ENCODE results near the gene FIBP. TPM values are rescaled to one million over a fixed set of nuclear protein-coding genes. Genes with fewer than 3 reads are reported as not detected.
A peak's percentile ranks its signal among the peaks of the same experiment; 100 is the strongest.

The FIBP gene
- total RNA-seq, 3 donors from 2014 or later, result 72.8 to 86.1 (median 83.9) TPM

DNA sequence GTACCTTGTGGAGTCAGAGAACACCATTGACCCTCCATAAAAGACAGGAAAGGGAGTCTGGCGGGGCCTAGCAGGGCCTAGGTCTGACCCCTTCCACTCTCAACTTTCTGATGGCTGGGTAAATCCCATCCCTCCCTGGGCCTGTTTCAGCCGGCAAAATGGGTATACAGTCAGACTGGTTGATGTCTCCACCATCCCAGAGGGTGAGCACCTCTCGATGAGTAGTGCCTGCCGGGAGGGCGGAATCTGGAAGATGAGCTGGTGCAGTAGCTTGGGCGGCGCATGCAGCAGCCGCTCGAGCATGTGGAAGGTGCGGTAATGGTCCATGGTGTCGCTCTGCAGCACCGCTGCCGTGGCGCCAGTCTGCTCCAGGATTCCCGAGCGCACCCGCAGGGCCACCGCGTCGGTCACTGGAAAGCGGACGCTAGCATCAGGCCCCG is 528 bp downstream of the FIBP start:
- DNase-seq (no peak), ATAC-seq (no peak)
- Mint-ChIP-seq H3K4me3 (peak overlapping the region; percentile 96), H3K27me3 (ENCODE audit: low read depth) (no peaks in the 10 kb centered on the region), H3K4me1 (ENCODE audit: low read depth) (peaks cover 45% of the 10 kb centered on the region), H3K36me3 (ENCODE audit: insufficient read depth) (peaks cover 20% of the 10 kb centered on the region), H3K9me3 (no peaks in the 10 kb centered on the region)

DNA sequence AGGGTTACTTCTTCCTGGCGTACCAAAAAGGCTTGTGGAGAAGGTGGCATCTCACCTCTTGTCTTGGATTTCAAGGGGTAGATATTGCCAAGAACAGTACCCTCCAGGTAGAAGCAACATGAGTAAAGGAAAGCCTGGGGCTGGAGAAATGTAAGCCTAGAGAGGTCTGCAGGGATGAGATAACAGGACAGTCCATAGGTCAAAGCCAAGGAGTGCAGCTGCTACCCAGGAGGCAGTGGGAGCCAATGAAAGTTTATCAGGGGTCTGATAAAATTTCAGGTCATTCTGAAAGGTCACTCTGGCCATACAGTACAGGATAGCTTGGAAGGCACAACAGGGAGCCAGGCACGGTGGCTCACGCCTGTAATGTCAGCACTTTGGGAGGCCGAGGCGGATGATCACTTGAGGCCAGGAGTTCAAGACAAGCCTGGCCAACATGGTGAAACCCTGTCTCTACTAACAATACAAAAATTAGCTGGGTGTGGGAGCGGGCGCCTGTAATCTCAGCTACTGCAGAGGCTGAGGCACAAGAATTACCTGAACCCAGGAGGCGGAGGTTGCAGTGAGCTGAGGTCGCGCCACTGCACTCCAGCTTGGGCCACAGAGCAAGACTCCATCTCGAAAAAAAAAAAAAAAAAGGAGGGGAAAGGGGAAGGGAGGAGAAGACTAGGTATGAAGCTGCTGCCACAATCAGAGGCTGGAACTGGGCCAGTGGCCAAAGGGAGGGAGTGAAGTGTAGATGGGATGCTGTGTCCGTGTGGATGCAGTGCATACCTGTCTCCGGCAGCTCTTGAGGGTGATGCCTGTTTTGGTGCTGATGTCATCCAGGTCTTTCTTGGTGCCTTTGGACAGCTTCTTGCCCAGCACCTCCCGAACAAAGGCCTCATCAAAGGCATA is 1.2 kb downstream of the FIBP start:
- peaks cover 15% of the 10 kb centered on the region for H3K36me3 Mint-ChIP-seq (ENCODE audit: insufficient read depth)
- no peaks in the 10 kb centered on the region for H3K27me3 Mint-ChIP-seq (ENCODE audit: low read depth)
- H3K4me1 Mint-ChIP-seq (ENCODE audit: low read depth), result peaks cover 38% of the 10 kb centered on the region
- no peaks in the 10 kb centered on the region for H3K9me3 Mint-ChIP-seq
- DNase-seq (no peak), ATAC-seq (no peak)
- H3K4me3 Mint-ChIP-seq, result peak overlapping the region; percentile 96

DNA sequence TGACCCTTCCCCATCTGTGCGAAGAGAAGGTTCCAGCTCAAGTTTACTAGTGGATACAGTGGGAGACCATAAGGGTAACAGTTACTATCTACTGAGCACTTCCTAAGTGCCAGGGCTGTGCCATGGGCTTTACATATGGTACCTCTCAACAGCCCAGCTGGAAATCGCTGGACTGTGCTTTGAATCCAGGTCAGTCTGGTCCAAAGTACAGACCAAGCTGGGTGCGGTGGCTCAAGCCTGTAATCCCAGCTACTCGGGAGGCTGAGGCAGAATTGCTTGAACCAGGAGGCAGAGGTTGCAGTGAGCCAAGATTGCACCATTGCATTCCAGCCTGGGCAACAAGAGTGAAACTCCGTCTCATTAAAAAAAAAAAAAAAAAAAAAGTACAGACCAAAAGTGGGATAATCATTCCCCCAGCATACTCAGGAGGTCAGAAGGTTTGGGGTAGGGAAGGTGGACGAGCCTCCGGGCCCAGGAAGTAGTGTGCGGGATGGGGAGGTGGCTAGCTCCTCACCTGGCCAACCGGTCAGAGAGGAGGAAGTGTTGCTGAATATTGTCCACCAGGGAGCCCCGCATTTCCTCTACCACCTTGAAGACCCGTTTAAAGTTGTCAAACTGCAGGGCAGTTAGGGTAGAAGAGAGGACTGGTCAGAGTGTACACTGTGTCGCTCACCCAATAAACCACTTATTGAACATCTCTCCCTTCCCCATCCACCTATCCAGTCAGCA is 2.3 kb downstream of the FIBP start:
- no peak for ATAC-seq
- Mint-ChIP-seq H3K4me3 (no peak overlapping the region), H3K4me1 (ENCODE audit: low read depth) (peaks cover 44% of the 10 kb centered on the region), H3K9me3 (no peaks in the 10 kb centered on the region), H3K27me3 (ENCODE audit: low read depth) (no peaks in the 10 kb centered on the region), H3K36me3 (ENCODE audit: insufficient read depth) (peaks cover 15% of the 10 kb centered on the region)
- DNase-seq, result no peak

DNA sequence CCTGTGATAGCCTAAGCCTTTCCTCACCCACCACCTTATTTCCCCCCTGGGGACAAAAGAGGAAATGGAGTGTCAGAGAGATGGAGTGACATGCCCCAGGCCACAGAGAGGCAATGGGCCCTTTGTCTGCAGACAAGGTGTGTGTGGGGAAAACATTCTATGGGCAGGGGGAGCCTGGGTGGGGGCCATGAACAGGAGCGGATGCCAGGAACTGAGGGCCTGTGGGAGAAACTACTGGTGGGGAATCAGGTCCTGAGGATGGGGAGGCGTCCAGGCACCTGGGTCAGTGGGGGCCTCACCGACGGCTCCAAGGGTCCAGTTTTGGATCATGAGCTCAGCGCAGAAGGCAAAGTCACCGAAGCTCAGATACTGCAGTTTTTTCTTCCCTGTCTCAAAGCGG is 3.0 kb downstream of the FIBP start:
- no peak overlapping the region for H3K4me3 Mint-ChIP-seq
- H3K36me3 Mint-ChIP-seq (ENCODE audit: insufficient read depth), result peaks cover 15% of the 10 kb centered on the region
- no peaks in the 10 kb centered on the region for H3K27me3 Mint-ChIP-seq (ENCODE audit: low read depth)
- no peaks in the 10 kb centered on the region for H3K9me3 Mint-ChIP-seq
- peaks cover 49% of the 10 kb centered on the region for H3K4me1 Mint-ChIP-seq (ENCODE audit: low read depth)
- no peak for ATAC-seq
- DNase-seq, result no peak

DNA sequence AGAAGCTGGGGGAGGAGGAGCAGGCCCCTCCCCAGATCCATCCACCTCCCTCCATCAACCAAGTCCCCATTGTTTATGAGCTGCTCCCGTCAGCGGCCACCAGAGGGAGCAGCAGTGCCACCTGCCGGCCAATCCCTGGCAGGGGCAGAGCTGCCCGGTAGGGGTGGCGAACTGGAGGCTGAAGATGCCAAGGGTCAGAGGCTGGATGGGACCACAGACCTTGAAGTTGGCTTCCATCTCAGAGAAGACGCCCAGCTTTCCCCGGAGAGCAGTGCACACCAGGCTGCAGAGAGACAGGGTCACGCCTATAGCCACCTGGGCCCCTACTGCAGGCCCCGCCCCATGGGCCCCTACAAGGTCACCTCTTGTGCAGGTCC is 3.6 kb downstream of the FIBP start:
- Mint-ChIP-seq H3K9me3 (no peaks in the 10 kb centered on the region), H3K36me3 (ENCODE audit: insufficient read depth) (peaks cover 15% of the 10 kb centered on the region), H3K4me3 (no peak overlapping the region), H3K27me3 (ENCODE audit: low read depth) (no peaks in the 10 kb centered on the region), H3K4me1 (ENCODE audit: low read depth) (peaks cover 49% of the 10 kb centered on the region)
- ATAC-seq, result peak; percentile 43 to 59
- DNase-seq, result peak; percentile 77

DNA sequence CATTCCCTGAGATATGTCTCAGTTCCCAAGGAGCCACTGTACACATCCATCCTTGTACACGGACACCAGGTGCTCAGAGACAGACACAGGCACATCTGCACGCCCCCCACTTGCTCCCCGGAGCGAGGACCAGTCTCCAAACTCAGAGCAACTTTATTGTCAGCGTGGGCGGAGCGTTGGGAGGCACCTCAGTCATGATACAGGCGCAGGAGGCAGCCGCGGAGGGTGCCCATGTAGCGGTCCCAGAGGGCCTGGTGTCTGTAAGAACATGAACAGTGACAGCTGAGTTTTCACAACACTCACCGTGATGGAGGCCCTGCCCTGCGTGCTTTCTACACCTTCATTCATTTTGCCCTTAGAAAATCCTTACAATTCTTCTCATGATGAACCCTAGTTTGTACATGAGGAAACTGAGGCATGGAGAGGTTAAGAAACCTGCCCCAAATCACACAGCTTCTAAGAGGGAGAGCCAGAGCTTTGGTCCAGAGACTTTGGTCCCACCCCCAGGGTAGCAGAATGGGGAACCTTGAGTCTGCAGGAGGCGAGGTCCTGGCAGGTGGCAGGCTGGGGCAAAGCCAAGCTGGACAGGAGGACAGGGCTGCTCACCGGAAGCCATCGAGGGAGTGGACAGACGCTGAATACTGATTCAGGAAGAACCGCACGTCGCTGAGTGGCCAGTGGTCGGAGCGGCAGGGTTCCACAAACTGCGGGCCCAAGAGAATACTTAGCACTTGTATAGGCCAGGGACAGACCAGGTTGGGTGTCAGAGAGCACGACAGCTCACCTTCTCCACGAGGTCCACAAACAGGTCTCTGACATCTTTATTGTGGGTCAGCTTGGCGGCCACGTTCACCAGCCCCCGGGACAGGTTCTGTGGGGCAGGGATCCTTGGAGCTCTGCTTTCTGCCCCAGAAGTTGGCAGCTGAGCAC is 4.2 kb downstream of the FIBP start:
- ATAC-seq, result no peak
- Mint-ChIP-seq H3K9me3 (no peaks in the 10 kb centered on the region), H3K4me1 (ENCODE audit: low read depth) (peaks cover 49% of the 10 kb centered on the region), H3K4me3 (no peak overlapping the region), H3K27me3 (ENCODE audit: low read depth) (no peaks in the 10 kb centered on the region), H3K36me3 (ENCODE audit: insufficient read depth) (peaks cover 15% of the 10 kb centered on the region)
- DNase-seq, result no peak

DNA sequence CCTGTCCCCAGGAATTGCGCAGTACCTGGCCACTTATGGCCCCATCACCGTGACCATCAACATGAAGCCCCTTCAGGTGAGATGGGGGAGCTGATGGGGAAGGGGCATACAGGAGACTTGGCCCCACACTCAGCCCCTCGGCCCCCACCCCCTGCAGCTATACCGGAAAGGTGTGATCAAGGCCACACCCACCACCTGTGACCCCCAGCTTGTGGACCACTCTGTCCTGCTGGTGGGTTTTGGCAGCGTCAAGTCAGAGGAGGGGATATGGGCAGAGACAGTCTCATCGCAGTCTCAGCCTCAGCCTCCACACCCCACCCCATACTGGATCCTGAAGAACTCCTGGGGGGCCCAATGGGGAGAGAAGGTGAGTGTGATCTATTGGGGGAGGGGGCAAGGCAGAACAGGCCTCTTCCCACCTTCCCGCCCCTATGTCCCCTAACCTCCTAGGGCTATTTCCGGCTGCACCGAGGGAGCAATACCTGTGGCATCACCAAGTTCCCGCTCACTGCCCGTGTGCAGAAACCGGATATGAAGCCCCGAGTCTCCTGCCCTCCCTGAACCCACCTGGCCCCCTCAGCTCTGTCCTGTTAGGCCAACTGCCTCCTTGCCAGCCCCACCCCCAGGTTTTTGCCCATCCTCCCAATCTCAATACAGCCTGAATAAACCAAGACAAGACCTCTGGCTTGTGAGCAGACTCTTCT is 5.1 kb downstream of the FIBP start:
- H3K4me1 Mint-ChIP-seq (ENCODE audit: low read depth), result peaks cover 48% of the 10 kb centered on the region
- H3K27me3 Mint-ChIP-seq (ENCODE audit: low read depth), result no peaks in the 10 kb centered on the region
- no peak overlapping the region for H3K4me3 Mint-ChIP-seq
- DNase-seq, result no peak
- H3K36me3 Mint-ChIP-seq (ENCODE audit: insufficient read depth), result peaks cover 15% of the 10 kb centered on the region
- no peaks in the 10 kb centered on the region for H3K9me3 Mint-ChIP-seq
- ATAC-seq, result no peak

DNA sequence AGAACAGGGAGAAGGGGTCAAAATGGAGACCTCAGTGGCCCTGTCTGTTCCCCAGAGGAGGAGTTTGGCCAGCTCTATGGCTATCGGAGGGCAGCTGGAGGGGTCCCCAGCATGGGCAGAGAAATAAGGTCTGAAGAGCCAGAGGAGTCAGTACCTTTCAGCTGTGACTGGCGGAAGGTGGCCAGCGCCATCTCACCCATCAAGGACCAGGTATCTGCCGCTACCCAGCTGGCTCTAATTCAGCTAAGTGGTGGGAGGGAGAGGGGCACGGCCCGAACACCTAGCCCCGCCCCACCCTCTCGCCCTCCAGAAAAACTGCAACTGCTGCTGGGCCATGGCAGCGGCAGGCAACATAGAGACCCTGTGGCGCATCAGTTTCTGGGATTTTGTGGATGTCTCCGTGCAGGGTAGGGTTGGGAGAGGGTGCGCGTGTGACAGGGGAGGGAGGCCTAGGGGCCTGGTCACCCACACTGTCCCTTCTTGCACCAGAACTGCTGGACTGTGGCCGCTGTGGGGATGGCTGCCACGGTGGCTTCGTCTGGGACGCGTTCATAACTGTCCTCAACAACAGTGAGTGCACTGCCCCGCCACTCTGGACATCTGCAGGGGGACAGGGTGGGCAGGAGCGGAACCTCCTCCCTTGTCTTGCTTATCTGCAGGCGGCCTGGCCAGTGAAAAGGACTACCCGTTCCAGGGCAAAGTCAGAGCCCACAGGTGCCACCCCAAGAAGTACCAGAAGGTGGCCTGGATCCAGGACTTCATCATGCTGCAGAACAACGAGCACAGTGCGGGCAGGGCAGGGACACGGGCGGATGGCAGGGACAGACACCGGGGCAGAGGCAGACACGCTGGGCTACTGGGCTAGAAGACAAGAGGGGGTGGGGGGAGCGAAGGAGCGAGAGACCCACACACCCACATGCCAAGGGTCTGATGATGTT is 5.9 kb downstream of the FIBP start:
- peaks cover 15% of the 10 kb centered on the region for H3K36me3 Mint-ChIP-seq (ENCODE audit: insufficient read depth)
- peaks cover 48% of the 10 kb centered on the region for H3K4me1 Mint-ChIP-seq (ENCODE audit: low read depth)
- DNase-seq, result no peak
- H3K27me3 Mint-ChIP-seq (ENCODE audit: low read depth), result no peaks in the 10 kb centered on the region
- H3K4me3 Mint-ChIP-seq, result no peak overlapping the region
- ATAC-seq, result no peak
- no peaks in the 10 kb centered on the region for H3K9me3 Mint-ChIP-seq

DNA sequence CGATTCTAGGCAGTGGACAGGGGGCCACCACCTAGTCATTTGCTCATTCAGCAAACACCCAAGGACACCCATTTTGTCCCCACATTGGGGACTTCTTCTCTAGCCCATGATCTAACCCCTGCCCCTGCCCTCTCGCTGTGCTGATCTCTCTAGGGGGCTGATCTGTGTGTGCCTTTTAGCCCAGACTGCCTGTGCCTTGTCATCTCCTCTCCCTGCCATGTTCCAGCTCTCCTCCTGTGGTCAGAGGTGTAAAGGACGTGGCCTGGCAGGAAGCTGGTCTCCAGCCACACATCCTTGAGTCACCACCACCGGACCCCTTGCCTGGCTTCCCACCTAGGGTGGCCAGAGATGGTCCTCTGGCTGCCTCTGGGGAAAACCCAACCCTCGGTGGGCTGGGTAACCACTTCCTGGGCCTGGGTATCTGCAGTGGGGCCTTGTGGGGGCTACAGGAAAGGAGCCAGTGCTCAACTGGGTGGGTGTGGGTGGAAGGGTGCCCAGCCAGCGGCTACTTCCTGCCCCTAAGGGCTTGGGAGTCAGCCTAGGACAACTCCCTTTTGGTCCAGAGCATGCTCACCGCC is 7.3 kb downstream of the FIBP start:
- Mint-ChIP-seq H3K4me1 (ENCODE audit: low read depth) (peaks cover 43% of the 10 kb centered on the region), H3K4me3 (peak overlapping the region; percentile 71), H3K36me3 (ENCODE audit: insufficient read depth) (peaks cover 8% of the 10 kb centered on the region), H3K27me3 (ENCODE audit: low read depth) (no peaks in the 10 kb centered on the region), H3K9me3 (no peaks in the 10 kb centered on the region)
- ATAC-seq (peak in 1 of 2 donors; percentile 5), DNase-seq (no peak)

DNA sequence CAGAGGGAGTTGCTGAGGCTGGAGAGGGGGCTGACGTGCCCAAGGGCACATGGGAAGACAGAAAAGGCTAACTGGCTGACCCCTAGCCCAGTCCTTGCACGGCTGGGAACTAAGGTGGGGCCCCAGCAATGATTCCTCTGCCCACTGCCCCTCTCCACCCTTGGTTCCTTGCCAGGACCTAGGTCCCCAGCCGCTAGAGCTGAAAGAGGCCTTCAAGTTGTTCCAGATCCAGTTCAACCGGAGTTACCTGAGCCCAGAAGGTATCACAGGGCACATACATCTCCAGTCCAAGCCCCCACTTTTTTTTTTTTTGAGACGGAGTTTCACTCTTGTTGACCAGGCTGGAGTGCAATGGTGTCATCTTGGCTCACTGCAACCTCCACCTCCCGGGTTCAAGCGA is 8.2 kb downstream of the FIBP start:
- H3K4me1 Mint-ChIP-seq (ENCODE audit: low read depth), result peaks cover 43% of the 10 kb centered on the region
- no peaks in the 10 kb centered on the region for H3K27me3 Mint-ChIP-seq (ENCODE audit: low read depth)
- ATAC-seq, result no peak
- H3K36me3 Mint-ChIP-seq (ENCODE audit: insufficient read depth), result peaks cover 8% of the 10 kb centered on the region
- H3K4me3 Mint-ChIP-seq, result peak overlapping the region; percentile 71
- no peak for DNase-seq
- H3K9me3 Mint-ChIP-seq, result no peaks in the 10 kb centered on the region

DNA sequence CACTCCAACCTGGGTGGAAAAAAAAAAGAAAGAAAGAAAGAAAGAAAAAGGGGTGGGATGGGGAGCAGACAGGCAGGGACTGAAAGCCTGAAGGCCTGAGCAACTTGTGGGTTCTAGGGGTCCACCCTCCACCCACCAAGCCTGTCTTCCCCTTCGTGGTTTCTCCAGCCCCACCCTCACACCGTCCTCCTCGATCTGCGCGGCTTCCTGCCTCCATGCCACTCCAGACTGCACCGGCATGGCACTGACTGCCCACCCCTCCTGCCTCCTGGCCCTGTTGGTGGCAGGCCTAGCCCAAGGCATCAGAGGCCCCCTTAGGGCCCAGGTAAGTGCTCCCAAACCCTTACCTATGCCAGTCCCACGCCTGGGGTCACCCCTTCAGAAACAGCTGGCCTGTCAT is 8.7 kb downstream of the FIBP start, which contains the start of gene CTSW:
TSS of gene CTSW (plus strand) at position 221 of the 400 bp plus-strand sequence. CDS start at position 239, 18 bp downstream.
- H3K4me3 Mint-ChIP-seq, result peak within 1 kb of the TSS; percentile 71
- H3K36me3 Mint-ChIP-seq (ENCODE audit: insufficient read depth), result peaks cover 7% of the 10 kb centered on the region
- peaks cover 41% of the 10 kb centered on the region for H3K4me1 Mint-ChIP-seq (ENCODE audit: low read depth)
- H3K9me3 Mint-ChIP-seq, result no peaks in the 10 kb centered on the region
- ATAC-seq (peak; percentile 61 to 65), DNase-seq (no peak)
- H3K27me3 Mint-ChIP-seq (ENCODE audit: low read depth), result no peaks in the 10 kb centered on the region

DNA sequence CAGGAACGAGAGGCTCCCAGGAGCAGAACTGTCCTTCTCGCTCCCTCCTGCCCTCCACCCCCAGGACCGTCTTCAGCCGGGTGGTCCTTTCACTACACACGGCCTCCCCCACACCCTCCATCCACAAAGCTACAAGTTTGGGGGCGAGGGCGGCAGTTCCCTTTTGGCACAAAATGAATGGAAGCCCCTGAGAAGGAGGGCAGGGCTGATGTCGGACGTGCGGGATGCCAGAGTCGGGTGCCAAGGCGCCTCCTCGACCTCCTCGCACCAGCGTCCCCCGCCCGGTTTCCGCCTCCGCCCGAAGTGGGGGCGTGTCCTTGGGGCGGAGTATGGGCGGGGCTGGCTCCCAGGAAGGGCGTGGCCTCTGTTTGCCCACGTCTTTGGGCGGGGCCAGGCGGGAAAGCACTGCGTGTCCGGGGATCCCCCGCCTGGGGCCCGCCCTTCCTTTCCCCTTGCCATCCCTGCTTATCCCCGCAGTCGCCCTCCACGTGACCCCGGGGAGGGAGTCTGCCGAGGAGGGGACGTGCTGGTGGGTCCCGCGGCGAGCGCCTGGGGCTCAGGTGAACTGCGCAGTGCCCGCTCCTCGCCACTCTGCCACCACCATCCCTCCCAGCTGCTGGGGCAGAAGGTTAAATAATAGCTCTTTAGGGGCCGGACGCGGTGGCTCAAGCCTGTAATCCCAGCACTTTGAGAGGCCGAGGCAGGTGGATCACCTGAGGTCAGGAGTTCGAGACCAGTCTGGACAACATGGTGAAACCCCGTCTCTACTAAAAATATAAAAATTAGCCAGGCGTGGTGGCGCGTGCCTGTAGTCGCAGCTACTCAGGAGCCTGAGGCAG is 14.7 kb downstream of the FIBP start:
- peaks cover 26% of the 10 kb centered on the region for H3K4me1 Mint-ChIP-seq (ENCODE audit: low read depth)
- ATAC-seq, result peak; percentile 87 to 88
- H3K27me3 Mint-ChIP-seq (ENCODE audit: low read depth), result no peaks in the 10 kb centered on the region
- peak overlapping the region; percentile 84 for H3K4me3 Mint-ChIP-seq
- DNase-seq, result peak; percentile 97
- no peaks in the 10 kb centered on the region for H3K9me3 Mint-ChIP-seq
- no peaks in the 10 kb centered on the region for H3K36me3 Mint-ChIP-seq (ENCODE audit: insufficient read depth)
